Iris pigment epithelial cell (primary cell): ENCODE data around the gene ARID4B.
"Not testable (repeated sequence)": the region's sequence is repeated elsewhere in the genome, so short reads cannot be mapped to it uniquely, and the experiment has no call there.

Experiments used
- DNase-seq: peaks from one replicate; pipeline ENCODE4 v3.0.0-alpha.2; 2011; ENCODE audit warnings: low read depth

The ARID4B gene

GRCh38 chr1:235298758-235299157 is 29.2 kb downstream of the ARID4B start:
- no peak for DNase-seq

DNA sequence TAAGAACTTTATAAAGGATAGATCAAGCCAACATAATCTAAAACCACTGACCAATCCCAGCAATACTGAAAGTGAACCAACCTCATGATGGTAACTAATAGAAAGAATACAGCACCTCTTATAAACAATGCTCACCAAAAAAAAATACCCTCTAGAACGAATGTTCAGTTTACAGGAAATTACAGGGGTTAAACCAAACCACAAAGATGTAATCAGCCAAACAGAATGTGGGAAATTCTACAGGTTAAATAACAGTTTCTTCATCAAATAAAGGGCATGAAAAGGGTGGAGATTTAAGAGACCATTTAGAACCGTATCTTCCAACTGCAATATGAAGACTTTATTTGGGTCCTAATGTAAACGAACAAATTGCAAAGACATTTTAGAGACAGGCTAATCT is 30.4 kb downstream of the ARID4B start:
- peak; percentile 93 for DNase-seq

DNA sequence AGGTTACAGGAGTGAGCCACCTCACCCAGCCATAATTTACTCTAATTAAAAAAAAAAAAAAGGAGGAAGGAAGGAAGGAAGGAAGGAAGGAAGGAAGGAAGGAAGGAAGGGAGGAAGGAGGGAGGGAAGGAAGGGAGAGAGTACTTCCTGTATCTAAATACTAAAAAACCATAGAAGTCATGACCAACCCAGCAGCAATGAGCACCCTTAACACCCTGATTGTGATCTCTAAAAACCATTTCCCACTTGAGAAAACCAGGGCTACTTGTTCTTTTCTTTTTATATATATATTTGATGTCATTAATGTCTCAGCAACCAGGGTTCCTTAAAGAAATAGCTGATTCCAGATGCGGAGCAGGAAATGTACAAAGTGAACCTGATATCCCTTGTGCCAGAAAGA is 31.2 kb downstream of the ARID4B start:
- no peak for DNase-seq

DNA sequence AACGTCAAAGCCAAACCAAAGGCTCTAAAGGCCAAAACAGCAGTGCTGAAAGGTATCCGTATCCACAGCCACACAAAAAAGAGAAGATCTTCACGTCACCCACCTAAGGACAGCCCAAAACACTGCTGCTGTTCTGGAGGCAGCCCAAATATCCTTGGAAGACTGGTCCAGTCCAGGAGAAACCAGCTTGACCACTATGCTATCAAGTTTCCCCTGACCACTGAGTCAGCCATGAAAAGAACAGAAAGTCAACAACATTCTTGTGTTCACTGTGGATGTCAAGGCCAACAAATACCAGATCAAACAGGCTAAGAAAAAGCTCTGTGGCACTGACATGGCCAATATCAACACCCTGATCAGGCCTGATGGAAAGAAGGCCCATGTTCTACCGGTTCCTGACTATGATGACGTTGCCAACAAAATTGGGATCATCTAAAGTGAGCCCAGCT is 32.1 kb downstream of the ARID4B start:
- peak; percentile 96 for DNase-seq

DNA sequence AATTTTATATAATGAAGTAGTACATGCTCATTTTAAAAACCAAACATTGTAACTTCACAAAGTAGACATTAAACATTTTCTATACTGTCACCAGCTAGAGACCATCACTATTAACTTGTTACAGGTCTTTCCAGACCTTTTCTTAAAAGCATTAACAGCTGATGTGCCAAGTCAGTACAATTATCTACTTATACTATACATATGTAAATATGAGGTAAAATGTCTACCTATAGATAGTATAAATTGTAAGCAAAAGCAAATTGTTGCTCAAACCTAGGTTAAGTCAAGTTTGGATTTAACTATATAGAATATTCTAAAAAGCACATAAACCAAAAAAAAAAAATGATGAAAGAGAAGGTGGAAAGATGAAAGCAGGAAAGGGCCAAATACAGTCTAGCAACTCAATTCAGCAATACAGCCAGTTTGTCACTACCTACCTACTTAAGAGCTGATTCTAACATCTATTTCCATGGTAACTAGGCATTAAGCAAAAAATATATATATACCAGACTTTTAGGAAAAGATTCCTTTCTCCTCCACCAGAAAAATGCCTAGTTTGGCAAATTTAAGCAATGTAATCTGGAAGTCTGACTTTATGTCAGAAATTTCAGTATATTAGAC is 34.5 kb downstream of the ARID4B start:
- DNase-seq: no peak

GRCh38 chr1:235292790-235293189 is 35.2 kb downstream of the ARID4B start:
- DNase-seq: no peak

GRCh38 chr1:235291599-235292091 is 36.3 kb downstream of the ARID4B start:
- no peak for DNase-seq

DNA sequence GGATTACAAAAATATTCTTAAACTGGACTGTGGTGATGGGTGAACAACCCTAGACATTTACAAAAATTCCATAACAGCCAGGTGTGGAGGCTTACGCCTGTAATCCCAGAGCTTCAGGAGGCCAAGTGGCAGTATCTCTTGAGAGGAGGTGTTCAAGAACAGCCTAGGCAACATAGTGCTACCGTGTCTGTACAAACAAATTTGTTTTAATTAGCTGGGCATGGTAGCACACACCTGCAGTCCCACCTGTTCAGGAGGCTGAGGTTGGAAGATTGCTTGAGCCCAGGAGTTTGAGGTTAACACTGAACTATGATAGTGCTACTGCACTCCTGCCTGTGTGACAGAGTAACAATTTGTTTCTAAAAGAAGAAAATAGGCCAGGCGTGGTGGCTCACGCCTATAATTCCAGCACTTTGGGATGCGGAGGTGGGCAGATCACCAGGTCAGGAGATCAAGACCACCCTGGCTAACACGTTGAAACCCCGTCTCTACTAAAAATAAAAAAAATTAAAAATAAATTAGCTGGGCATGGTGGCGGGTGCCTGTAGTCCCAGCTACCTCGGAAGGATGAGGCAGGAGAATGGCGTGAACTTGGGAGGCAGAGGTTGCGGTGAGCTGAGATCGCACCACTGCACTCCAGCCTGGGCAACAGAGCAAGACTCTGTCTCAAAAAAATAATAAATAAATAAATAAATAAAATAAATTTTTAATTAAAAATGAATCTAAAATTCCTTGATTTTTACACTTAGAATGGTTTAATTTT is 37.1 kb downstream of the ARID4B start:
- DNase-seq: no peak

GRCh38 chr1:235289859-235290739 is 37.9 kb downstream of the ARID4B start:
- DNase-seq: no peak

DNA sequence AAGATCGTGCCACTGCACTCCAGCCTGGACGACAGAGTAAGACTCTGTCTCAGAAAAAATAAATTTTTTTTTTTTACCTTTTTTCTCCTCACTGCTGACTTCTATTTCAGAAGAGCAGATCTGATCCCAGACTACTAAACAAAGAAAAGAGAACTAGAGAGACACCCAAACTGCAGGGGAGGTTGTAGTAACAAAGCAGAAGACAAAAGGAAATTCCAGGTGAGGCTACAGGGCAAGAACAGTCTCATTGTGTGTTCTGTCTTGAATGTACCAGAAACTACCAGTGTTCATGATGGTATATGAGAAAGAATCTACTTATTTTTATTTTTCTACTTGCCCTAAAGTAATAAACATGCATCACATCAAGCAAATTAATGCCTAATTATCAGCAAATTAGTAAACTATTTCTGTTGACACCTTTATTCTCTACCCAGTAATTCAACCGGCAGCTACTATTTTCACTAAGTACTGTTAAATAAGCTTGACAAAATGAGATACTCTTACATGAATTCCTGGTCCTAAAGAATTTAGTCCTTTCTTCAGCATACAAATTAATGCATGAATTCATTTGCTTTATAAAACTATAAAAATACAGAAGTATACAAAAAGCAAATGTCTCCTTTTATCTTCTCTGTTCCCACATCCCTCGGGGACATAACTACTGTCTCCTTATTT is 40.6 kb downstream of the ARID4B start:
- no peak for DNase-seq

DNA sequence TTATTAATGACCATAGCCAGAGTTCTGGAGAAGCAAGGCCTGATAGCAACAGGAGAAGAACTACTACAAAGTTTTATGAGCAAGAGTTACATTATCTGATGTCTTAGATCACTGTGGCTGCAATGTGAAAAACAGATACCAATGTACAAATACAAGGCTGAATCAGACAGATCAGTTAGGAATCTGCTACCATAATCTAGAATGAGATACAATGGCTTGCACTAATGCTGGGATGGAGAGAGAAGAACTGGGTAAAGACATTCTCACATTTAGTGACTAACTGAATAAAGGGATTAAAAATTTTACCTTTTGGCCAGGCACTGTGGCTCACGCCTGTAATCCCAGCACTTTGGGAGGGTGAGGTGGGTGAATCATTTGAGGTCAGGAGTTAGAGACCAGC is 41.3 kb downstream of the ARID4B start:
- DNase-seq: peak; percentile 47

DNA sequence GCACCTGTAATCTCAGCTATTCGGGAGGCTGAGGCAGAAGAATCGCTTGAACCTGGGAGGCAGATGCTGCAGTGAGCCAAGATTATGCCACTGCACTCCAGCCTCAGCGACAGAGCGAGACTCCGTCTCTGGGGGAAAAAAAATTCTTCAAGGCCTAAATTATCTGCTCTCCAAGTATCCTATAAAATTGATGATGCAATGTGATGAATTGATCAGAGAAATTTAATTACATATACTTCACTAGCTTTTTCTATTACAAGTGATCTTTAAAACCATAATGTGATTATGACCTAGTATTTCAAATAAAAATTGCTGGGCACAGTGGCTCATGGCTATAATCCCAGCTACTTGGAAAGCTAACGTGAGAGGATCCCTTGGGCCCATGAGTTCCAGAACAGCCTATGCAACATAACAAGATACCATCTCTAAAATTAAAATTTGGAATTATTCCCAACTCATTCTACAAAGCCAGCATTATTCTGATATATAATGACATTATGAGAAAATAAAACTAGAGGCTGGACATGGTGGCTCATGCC is 43.7 kb downstream of the ARID4B start:
- no peak for DNase-seq

- not testable (repeated sequence) for DNase-seq
Observed at GRCh38 chr1:235283636-235284035, 44.3 kb downstream of the ARID4B start.

- DNase-seq: no peak
Observed at GRCh38 chr1:235280467-235280866, 47.5 kb downstream of the ARID4B start.

GRCh38 chr1:235279694-235280093 is 48.3 kb downstream of the ARID4B start:
- DNase-seq: no peak

GRCh38 chr1:235278915-235279292 is 49.1 kb downstream of the ARID4B start:
- DNase-seq: no peak

GRCh38 chr1:235278233-235278914 is 49.6 kb downstream of the ARID4B start:
- no peak for DNase-seq

DNA sequence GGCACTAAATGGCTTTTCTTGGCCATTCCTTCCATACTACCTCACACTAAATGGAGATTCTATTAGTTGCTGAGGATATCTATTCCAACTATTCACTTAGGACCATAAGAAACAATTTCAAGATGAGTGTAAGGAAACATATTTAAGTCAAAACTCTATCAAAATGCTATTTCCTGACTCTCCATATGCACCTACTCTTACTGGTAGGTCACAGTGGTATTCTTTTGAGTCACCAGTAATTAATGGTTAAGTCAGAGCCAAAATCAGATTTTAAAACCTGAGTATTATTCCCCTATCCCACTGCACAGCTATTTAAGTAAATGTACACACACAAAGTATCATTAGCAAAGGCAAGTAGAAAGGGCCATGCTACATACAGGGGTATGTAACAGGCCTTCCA is 50.3 kb downstream of the ARID4B start:
- DNase-seq: no peak

GRCh38 chr1:235275836-235276235 is 52.1 kb downstream of the ARID4B start:
- no peak for DNase-seq

- DNase-seq: no peak
Observed at GRCh38 chr1:235275223-235275622, 52.8 kb downstream of the ARID4B start.

GRCh38 chr1:235272851-235273250 is 55.1 kb downstream of the ARID4B start:
- DNase-seq: no peak
